HG02840 (cell line): Measurements from ENCODE around the gene LECT2.

Experiments used
- ATAC-seq: cut with Tn5 transposase; IDR thresholded peaks from one replicate; pipeline ENCODE4 v1.9.1; 2021; ENCODE audit warnings: mild to moderate bottlenecking, moderate library complexity, moderate number of reproducible peaks; ENCODE audit not compliant: unreplicated experiment, low FRiP score

Gene LECT2

DNA sequence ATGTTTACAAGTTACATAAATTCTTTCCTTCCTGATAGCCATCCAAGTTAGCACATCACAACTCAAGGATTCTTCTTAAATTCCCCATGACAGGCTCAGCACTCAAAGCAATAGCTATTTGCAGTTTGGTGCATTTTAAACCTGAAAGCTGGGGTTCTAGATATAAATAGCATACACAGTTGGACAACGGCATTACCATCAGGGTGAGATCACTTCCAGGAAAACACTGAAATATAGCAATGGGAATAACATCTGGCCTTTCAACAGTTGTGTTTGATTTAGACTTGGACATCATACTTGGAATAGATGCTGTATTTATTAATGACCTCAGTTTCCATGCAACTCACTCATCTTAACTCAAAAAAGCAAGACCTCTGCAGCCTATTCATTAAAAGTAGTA, 24.7 kb upstream of the LECT2 start:
- no peak for ATAC-seq

DNA sequence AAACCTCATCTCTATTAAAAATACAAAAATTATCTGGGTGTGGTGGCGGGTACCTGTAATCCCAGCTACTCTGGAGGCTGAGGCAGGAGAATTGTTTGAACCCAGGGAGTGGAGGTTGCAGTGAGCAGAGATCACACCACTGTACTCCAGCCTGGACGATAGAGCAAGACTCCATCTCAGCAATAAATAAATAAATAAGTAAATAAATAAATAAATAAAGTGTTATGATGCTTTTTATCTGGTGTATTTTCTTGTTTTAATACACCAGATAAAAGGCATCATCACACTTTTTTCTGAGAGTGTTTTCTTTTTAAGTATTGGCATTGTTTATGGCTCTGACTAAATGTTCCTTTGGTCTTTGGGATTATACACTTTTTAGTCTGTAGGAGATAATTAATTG, 24.2 kb upstream of the LECT2 start:
- no peak for ATAC-seq

DNA sequence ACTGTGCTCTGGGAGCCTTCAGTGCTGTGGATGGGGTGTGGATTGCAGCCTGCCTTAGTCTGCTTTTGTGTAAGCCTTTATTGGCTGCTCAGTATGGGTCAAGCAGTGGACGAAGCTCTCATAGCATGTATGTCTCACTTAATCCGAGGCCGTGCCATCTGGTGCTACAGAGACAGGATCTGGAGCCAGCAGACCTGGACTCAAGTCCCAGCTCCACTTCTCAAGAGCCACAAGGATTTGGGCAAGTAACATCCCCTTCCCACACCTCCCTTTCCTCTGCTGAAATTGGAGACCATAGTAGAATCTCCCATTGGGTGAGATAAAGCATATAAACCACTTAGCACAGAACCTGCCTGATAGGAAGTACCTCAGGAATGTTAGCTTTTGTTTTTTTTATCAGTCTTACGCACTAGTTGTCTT, 23.4 kb upstream of the LECT2 start:
- no peak for ATAC-seq

DNA sequence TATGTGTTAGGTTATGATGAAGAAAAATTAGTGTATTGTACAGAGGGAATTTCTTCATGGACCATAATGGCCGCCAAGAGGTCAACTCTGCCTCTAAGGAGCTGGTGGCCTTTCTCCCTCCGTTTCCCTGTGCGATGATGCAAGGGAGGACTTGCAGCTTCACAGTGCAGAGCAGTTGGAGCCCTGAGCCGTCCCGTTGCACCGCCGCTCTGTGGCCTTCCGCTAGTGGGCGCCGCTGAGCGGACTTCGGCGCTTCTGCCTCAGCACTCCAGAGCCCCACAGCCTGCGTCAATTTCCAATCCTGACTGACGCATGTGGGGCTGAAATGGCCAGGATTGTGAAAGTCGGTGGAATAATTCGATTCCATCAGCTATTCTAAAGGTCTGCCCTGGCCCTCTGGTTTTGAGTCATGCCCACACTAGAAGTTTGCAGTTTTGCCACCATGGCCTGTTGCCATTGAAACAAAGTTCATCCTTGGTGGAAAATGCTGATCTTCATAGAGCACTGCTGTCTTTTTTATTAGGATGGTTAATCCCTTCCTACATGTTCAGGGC, 22.7 kb upstream of the LECT2 start:
- ATAC-seq: no peak

DNA sequence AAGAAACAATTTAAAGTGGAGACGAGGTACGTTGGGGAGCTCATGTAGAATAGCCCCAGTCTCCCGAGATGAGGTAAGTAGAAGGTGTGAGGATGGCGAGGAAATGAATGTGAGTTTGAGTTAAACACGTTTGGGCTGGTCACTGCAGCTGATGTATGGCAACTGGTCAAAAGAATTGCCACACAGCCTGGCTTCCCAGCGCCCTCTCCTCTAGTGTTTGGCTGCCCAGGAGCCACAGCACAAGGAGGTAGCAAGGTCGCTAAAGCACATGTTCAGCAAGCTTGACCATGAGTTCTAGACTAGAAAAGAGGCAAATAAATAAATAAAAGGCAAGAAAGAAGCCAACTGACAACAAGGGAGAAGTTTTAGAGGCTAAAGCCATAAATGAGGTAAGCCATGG, 21.4 kb upstream of the LECT2 start:
- ATAC-seq: no peak

DNA sequence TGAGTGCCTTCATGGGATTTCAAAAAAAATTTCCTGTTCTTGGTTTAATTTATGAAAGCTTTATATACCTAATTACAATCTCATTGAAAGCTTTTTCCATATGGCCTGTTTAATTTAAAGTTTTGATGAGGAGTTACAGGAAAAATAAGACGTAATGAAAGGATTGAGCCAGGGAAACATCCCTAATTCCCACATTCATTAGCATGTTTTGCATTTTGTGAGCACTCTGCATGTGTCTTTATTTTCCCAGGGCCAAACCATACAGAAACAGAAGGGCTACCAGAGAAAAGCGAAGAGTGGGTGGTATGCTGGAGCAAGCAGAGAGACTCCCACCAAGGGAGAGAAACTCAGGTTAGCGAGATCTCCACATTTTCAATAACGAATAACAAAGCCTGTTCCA, 20.3 kb upstream of the LECT2 start:
- ATAC-seq: no peak

DNA sequence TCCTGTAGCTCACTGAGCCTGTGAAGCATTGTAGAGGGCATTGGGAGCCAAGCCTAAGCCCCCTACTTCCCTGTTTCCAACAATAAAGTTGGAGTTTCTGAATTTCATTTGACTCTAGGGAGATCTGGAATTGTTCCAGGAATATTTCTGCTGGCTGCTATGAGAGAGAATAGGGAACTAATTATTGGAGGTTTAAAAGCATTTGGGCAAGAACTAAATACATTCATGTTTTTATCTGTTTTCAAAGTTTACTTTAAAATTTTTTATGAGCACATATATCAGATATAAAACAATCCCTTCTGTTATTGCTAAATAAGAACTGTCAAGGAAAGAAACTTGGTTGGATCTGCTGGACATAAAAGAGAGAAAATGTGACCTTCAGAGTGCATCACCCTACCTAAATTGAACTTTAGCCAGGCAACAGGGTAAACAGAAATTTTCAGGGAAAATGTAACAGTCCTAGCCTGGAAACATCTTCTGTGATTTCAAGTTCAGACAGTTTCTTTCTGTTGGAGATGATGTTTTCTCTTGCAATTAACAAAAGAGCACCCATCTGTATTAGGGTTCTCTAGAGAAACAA, 19.3 kb upstream of the LECT2 start:
- no peak for ATAC-seq

DNA sequence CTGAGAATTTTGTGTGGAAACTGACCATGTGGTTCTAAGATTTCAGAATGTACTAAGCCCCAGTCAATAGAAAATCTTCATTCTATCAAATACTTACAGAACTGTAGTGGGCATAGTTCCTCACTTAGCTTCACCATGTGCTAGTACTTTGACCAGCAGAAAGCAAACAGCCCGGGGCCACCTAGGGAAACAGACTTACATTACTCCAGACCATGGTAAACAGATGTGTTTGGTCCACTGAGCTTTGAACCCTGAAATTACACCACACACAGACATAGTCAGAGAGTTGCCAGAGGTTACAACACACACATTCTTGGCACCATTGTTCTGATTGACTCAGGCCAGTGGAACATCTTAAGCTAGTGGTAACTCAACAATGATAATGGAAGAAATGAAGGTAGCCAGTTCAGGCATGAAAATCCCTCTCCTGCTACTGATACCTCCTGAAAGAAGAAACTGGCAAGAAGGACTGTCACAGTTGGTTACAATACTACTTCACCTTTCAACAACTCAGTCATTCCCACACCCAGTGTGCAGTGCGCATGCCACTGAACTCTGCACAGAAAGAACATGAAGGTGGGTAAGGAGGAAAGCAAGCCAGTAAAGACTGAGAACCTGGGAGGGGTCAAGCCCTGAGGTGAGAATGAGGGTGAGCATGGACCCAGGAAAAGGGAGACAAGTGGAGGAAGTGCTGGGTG, 18.7 kb upstream of the LECT2 start:
- no peak for ATAC-seq

DNA sequence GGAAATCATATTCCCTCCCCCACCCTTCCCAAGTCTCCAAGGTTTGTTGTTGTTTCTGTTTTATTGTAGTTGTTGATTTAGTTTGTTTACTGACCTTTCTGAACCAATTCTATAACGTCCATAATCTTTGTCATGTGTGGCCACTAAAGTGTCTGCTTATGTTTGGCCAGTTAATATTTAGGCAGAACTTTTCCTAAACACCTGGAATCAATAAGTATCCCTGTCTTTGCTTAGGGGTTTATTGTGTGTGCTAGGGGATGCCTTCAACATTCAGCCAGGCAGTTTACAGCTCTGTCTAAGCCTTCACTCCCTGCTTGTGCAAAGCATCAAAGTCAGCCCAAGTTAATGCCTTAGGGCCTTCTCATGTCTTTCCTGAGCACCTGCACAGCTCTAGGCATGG, 16.9 kb upstream of the LECT2 start:
- ATAC-seq: no peak

DNA sequence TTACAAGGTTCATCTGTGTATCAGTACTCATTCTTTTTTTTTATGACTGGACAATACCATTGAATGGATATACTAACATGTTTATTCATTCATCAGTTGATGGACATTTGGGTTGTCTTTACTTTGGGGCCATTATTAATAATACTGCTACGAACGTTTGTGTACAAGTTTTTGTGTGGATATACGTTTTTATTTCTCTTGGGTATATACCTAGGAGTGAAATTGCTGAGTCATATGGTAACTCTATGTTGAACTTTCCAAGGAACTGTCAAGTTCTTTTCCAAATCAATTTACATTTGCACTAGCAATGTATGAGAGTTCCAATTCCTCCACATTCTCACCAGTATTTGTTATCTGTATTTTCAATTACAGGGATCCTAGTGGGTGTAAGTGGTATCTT, 12.0 kb upstream of the LECT2 start:
- ATAC-seq: no peak

DNA sequence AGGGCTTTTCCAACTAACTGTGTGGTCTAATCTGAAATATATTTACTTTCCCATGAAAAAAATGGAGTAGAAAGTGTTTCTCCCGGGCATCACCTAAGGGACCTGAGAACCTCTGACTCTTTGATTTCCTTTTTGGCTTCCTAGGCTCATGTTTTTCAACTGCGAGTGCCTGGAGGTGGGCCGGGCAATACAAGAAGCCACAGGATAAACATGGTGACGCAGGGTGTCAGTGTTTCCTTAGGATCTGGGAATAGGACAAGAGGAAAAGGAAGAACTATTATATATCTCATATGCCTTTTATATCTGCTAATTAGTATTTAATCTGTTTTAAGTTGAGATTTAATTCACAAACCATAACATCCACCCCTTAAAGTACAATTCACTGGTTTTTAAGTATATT, 11.4 kb upstream of the LECT2 start:
- no peak for ATAC-seq

DNA sequence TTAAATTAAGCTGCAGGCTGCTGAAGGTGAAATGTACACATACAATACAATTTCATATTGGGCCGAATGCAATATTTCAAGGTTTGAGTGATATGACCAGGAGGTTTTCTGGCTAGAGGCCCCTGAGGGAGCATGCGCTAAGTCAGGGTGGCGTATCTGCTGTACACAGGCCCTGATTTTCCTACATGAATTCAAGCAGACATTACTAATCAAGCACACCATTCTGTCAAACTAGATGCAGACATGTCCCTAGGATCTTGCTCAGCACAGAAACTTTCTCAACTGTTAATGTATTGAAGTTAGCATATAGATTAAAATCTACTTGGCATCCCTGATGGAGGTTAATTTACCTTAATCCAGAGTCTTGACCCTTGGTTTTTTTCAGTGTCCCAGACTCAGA, 10.7 kb upstream of the LECT2 start:
- ATAC-seq: no peak

DNA sequence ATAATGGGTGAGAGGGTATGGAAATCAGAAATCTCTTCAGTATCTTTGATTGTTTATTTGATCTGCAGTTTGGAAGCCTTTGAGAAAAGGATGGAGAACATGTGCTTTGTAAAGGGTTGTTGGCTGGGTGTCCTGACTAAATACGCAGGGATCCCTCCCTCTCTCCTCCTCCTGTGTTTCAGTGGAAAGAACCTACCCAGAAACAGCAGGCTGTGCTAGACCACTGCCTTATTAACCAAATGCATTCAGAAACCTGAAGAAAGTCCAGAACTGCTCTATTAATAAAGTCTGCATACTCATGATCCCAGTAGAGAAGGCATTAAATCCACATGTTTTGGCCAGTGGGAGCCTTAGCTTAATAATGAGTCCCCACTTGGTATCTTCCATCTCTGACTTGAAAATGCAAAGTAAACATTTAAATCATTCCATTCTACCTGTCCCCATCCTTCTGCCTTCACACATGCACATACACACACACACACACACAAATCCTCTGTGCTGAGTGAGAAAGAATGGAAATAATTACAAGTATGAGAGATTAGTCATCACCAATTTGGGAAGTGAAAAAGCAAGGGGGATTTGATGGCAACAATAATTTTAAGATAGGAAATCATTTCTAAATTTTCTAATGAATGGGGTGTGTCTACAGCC, 10.0 kb upstream of the LECT2 start:
- ATAC-seq: no peak

DNA sequence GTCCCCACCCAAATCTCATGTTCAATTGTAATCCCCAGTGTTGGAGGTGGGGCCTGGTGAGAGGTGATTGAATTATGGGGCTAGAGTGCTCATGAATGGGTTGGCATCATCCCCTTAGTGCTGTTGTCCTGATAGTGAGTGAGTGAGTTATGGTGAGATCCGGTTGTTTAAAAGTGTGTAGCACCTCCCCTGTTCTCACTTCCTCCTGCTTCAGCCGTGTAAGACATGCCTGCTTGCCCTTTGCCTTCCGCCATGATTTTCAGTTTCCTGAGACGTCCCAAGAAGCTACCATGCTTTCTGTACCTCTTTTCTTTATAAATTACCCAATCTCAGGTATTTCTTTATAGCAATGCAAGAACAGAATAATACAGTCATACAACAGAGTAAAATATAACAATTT, 742 bp upstream of the LECT2 start:
- no peak for ATAC-seq

DNA sequence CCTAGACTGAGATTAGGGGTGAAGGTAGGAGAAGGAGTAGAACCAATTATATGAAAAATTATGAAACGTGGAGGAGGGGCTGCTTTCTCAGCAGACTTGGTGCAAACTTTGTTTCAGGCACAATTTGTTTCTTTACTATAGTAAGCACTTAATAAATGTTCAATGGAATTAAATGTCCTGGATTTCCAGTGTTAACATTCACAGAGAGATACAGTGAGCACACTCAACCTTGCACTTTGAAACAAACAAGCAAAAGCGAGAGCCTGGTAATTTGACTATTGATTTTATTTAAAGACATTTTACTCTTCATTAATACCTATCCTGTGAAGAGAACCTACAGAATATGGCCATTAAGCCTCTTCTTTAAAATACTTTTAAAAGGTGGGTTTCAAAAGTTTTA, 933 bp downstream of the LECT2 start:
- ATAC-seq: no peak

DNA sequence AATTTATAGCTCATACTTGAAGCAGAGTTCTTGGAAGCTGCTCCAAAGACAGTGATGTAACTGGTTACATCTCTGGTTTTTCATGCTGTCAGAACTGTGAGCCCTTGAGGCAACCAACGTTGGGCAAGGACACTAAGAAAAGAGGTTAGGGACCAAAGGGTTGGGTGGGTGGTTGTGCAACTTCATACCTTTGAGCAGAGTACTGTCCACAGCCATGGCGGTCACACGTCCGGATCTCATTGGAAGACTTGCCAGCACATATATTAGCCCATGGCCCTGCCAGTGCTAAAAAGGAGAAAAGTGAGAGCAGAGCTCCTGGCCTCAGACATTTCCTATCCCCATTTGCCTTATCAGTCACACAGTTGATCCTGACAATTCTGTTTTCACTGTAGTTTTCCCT, 2.1 kb downstream of the LECT2 start:
- ATAC-seq: no peak

DNA sequence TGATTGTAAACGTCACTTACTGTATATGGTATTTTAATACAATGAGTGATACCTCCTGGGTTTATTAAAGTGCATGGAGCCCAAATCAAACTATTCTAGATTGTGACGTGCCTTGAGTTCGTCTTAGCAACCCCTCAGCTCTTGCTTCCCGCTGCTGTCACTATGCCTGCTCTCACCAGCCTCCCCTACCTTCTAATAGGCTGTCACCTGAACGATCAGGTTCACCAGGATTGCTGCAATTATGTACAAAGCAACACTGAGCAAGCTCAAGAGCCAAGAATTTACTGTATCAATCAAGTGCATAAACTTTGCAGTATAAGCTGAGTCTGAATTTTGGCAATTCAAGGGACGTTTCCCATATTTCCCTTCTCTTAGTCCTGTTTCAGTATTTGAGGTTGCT, 3.0 kb downstream of the LECT2 start:
- ATAC-seq: no peak

DNA sequence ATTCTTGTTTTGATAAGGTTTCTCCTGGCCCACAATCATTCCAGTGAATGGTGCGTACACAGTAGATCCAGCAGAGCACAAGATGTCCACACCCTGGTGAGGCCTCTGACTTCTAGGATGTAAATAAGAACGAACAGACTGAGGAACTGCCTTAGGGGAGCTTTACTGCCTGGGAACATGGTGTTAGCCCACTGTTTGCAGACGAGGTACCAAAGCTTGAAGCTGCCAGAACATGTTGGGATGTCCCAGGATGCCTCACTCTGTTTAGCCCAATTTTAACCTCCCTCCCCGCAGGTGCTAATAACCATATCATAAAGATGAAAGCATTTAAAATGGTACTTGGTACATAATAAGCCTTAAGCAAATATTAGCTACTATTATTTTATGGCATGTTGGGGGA, 3.5 kb downstream of the LECT2 start:
- ATAC-seq: no peak

DNA sequence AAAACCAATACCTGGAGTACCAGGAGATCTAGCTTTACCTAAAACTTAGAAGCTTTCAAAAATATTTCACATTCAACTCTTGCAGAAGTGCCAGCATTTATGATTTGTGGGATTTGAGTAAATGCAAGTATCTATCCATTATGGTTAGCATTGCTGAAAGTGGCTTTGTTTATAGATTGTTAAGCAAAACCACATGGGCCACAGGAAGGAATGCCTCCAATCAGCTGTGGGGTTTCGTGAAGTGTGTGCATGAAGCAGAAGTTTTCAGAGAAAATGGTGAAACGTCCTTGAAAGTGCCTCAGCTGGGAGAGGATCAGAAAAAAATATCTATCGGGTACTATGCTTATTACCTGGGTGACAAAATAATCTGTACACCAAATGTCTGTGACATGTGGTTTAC, 4.2 kb downstream of the LECT2 start:
- ATAC-seq: no peak

DNA sequence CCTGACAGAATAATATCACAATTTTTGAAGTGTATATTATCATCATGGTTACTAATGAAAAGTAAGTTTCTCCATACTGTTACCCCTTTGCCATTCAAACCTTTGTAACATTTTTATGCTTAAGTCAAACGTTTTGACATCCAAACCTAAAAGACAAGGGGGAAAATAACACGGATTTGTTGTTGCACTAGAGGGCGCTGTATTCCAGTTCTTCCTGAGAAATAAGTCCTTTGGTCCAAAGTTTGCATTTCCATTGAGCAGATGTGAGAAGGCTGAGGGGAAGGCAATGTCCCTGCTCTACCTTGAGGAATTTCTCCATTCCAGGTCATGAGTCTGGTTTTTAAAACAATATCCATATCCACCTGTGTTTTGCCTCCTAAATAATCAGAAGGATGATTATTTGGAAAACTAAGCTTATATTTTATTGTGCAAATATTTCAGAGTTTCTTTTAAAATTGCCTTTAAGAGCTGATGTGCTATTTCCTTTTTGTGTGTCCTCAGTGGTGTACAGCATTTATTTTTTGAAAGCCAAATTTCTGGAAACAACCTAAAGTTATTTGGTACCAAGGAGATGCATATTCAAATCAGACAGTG, 9.7 kb downstream of the LECT2 start:
- ATAC-seq: no peak

DNA sequence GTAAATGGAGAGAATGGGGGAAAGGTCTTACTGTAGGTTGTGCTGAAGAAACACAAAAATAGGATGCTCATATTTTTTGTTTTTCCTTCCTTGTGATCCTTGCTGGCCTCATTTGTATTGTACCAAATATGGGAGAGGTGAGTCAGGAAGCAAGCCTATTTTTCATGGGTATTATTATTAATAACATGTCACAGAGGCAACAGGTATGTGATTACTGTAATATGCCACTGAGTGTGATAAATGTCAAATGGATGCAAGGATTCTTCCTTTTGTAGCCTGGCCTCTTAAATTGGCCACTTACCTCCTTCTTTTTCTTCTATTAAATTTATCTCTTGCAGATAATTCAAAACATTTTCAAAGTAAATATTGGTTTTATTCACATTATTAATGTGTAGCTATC, 10.2 kb downstream of the LECT2 start:
- ATAC-seq: no peak
